SK-N-SH treated with all-trans-retinoic acid at 6 μM for 48 hours (cell line): ENCODE measurements around the gene RAC3.

Source experiments
- ATAC-seq: fragments of 200-7000 bp; cut with Tn5 transposase; 3 replicates; pipeline ENCODE4 v1.9.1; 2020; ENCODE audit warnings: mild to moderate bottlenecking, moderate library complexity
- ARNTL ChIP-seq: fragments of 450-650 bp; formaldehyde crosslinking; IDR thresholded peaks from 2 replicates; pipeline ENCODE4 v1.5.0; 2020; ENCODE audit warnings: low read depth, mild to moderate bottlenecking, moderate library complexity, borderline replicate concordance
- BACH2 ChIP-seq: fragments of 250-450 bp; sonication (Bioruptor Pico); IDR thresholded peaks from 2 replicates; pipeline ENCODE4 v1.9.0; 2021; ENCODE audit warnings: mild to moderate bottlenecking, borderline replicate concordance
- CREB5 ChIP-seq: fragments of 250-450 bp; sonication (Bioruptor Pico); IDR thresholded peaks from 2 replicates; pipeline ENCODE4 v1.5.1; 2020; ENCODE audit warnings: low read depth, mild to moderate bottlenecking, moderate library complexity
- CSRNP3 ChIP-seq: fragments of 250-450 bp; sonication (Bioruptor Pico); IDR thresholded peaks from 2 replicates; pipeline ENCODE4 v1.5.1; 2021; ENCODE audit warnings: mild to moderate bottlenecking, moderate library complexity
- ESRRG ChIP-seq: fragments of 250-450 bp; sonication (Bioruptor Pico); IDR thresholded peaks from 2 replicates; pipeline ENCODE4 v1.6.1; 2021; ENCODE audit warnings: mild to moderate bottlenecking
- GLIS3 ChIP-seq: fragments of 250-450 bp; sonication (Bioruptor Pico); IDR thresholded peaks from 2 replicates; pipeline ENCODE4 v1.5.0; 2020; ENCODE audit warnings: mild to moderate bottlenecking, moderate library complexity
- ISL1 ChIP-seq: fragments of 250-450 bp; sonication (Bioruptor Pico); IDR thresholded peaks from 2 replicates; pipeline ENCODE4 v2.1.2; 2022; ENCODE audit warnings: mild to moderate bottlenecking, moderate library complexity
- OSR1 ChIP-seq: fragments of 250-450 bp; sonication (Bioruptor Pico); IDR thresholded peaks from 2 replicates; pipeline ENCODE4 v1.8.0; 2022; ENCODE audit warnings: moderate library complexity, mild to moderate bottlenecking, inconsistent platforms
- PATZ1 ChIP-seq: fragments of 250-450 bp; sonication (Bioruptor Pico); IDR thresholded peaks from 2 replicates; pipeline ENCODE4 v1.8.0; 2020; ENCODE audit warnings: mild to moderate bottlenecking, moderate library complexity, borderline replicate concordance
- PPARA ChIP-seq: fragments of 250-450 bp; sonication (Bioruptor Pico); IDR thresholded peaks from 2 replicates; pipeline ENCODE4 v1.5.0; 2020; ENCODE audit warnings: mild to moderate bottlenecking, borderline replicate concordance
- RARB ChIP-seq: fragments of 250-450 bp; sonication (Bioruptor Pico); IDR thresholded peaks from 2 replicates; pipeline ENCODE4 v1.8.0; 2021; ENCODE audit warnings: mild to moderate bottlenecking, moderate library complexity
- SNAI2 ChIP-seq: fragments of 250-450 bp; sonication (Bioruptor Pico); IDR thresholded peaks from 2 replicates; pipeline ENCODE4 v1.5.0; 2020; ENCODE audit warnings: mild to moderate bottlenecking, moderate library complexity
- TCF4 ChIP-seq: fragments of 250-450 bp; sonication (Bioruptor Pico); IDR thresholded peaks from 2 replicates; pipeline ENCODE4 v1.8.0; 2021; ENCODE audit warnings: mild to moderate bottlenecking, moderate library complexity, borderline replicate concordance
- TOX ChIP-seq: fragments of 250-450 bp; sonication (Bioruptor Pico); IDR thresholded peaks from 2 replicates; pipeline ENCODE4 v1.8.0; 2021; ENCODE audit warnings: mild to moderate bottlenecking, moderate library complexity, borderline replicate concordance
- TSHZ2 ChIP-seq: fragments of 250-450 bp; sonication (Bioruptor Pico); IDR thresholded peaks from 2 replicates; pipeline ENCODE4 v1.5.0; 2020; ENCODE audit warnings: mild to moderate bottlenecking, moderate library complexity
- ZC3H10 ChIP-seq: fragments of 250-450 bp; sonication (Bioruptor Pico); IDR thresholded peaks from 2 replicates; pipeline ENCODE4 v1.5.1; 2021; ENCODE audit warnings: mild to moderate bottlenecking, moderate library complexity
- ZNF565 ChIP-seq: fragments of 450-650 bp; formaldehyde crosslinking; conservative IDR thresholded peaks from 2 replicates; pipeline ENCODE4 v1.5.0; 2020; ENCODE audit warnings: low read depth, mild to moderate bottlenecking, moderate library complexity

Gene RAC3

GRCh38 chr17:82077617-82078358 lies 46.3 kb downstream of the RAC3 start (continued):
- no peak for TF ChIP-seq PATZ1 (CRISPR knock-in tag)
- no peak for TF ChIP-seq TSHZ2 (CRISPR knock-in tag)
- TF ChIP-seq ZNF565 = no peak
- TF ChIP-seq ISL1 (CRISPR knock-in tag) = no peak
- no peak for TF ChIP-seq BACH2 (CRISPR knock-in tag)
- no peak for TF ChIP-seq CSRNP3 (CRISPR knock-in tag)

GRCh38 chr17:82078433-82078832 lies 47.0 kb downstream of the RAC3 start:
- TF ChIP-seq ESRRG (CRISPR knock-in tag) = no peak
- no peak for TF ChIP-seq ARNTL
- no peak for TF ChIP-seq SNAI2
- TF ChIP-seq TOX = no peak
- TF ChIP-seq CSRNP3 (CRISPR knock-in tag) = no peak
- TF ChIP-seq ISL1 (CRISPR knock-in tag) = no peak
- no peak for TF ChIP-seq PATZ1 (CRISPR knock-in tag)
- no peak for TF ChIP-seq PPARA (CRISPR knock-in tag)
- no peak for TF ChIP-seq CREB5 (CRISPR knock-in tag)
- no peak for TF ChIP-seq BACH2 (CRISPR knock-in tag)
- ATAC-seq = no peak

- TF ChIP-seq OSR1 (CRISPR knock-in tag) (no peak), PATZ1 (CRISPR knock-in tag) (no peak), ARNTL (no peak), RARB (CRISPR knock-in tag) (no peak), ESRRG (CRISPR knock-in tag) (no peak), ISL1 (CRISPR knock-in tag) (no peak), PPARA (CRISPR knock-in tag) (no peak), CSRNP3 (CRISPR knock-in tag) (no peak), ZNF565 (no peak), TCF4 (no peak), BACH2 (CRISPR knock-in tag) (no peak), ZC3H10 (CRISPR knock-in tag) (no peak), SNAI2 (no peak), GLIS3 (CRISPR knock-in tag) (no peak)
- no peak for ATAC-seq
Observed at GRCh38 chr17:82079001-82079677, 47.7 kb downstream of the RAC3 start.
